ENCODE data around the gene DNM3.

- no peak for TF ChIP-seq CTCF (IDR thresholded peaks at IDR 0.05)
- TF ChIP-seq SMC3 (IDR thresholded peaks at IDR 0.05; ENCODE audit: low read depth, low read length): no peak
- TF ChIP-seq POLR2AphosphoS5 (IDR thresholded peaks at IDR 0.05; ENCODE audit: low read depth, low read length): no peak
- TF ChIP-seq CHD2 (IDR thresholded peaks at IDR 0.05; ENCODE audit: low read length, partially characterized antibody): no peak
- no peak for TF ChIP-seq MEF2A (IDR thresholded peaks at IDR 0.05; ENCODE audit: borderline replicate concordance, low read depth)
Observed at GRCh38 chr1:172236958-172237357, 395.7 kb downstream of the DNM3 start.
